Stimulated activated CD4-positive, alpha-beta T cell treated with anti-CD3 and anti-CD28 coated beads, Interleukin-4, amount 100 ng/mL, for 48 hours (primary cell): Measurements from ENCODE around the gene SLC35G1.

ENCODE experiments used
- DNase-seq, 2 donors: peaks; one replicate each; pipeline ENCODE4 v3.0.0-alpha.2; 2020; ENCODE audit warnings: low read depth in 2 of 2

Gene SLC35G1, protein sequence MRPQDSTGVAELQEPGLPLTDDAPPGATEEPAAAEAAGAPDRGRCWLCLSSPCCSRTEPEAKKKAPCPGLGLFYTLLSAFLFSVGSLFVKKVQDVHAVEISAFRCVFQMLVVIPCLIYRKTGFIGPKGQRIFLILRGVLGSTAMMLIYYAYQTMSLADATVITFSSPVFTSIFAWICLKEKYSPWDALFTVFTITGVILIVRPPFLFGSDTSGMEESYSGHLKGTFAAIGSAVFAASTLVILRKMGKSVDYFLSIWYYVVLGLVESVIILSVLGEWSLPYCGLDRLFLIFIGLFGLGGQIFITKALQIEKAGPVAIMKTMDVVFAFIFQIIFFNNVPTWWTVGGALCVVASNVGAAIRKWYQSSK

DNA sequence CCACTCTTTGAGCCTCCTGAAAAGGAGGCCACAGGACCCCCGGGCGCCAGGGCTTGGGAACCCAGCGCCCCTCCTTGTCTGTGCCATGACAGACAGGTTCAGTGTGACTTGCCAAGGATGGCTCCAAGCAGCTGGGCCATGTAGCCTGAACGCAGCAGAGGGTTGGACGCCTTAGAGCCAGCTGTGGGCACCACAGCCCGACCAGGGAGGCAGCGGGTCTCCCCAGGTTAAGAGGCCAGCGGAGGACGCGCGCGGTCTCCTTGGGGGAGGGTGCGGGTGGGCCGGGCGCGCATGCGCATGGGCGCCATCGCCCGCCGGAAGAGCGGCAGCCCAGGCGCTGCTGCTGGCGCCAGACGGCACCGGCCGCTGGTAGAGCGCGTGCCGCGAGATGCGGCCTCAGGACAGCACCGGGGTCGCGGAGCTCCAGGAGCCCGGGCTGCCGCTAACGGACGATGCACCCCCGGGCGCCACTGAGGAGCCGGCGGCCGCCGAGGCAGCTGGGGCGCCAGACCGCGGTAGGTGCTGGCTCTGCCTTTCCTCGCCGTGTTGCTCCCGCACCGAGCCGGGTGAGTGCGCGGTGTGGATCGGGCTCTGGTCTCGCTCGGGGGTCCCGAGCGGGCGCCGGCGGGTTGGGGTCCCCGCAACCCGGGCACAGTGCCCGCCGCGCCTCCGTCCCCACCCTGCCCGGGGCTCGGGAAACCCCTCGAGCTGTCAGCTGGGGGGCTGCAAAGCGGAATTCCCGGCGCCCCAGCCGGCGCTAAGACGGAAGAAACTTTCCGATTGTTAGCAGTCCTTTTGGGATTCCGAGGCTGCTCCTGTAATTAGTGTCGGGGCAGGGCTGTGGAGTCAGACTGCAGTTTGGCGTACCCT, at the start of gene SLC35G1:
SLC35G1 (plus strand) TSS at position 333 of the 870 bp plus-strand sequence; CDS start at position 389, 56 bp downstream.
- peak; percentile 59 to 62 for DNase-seq

DNA sequence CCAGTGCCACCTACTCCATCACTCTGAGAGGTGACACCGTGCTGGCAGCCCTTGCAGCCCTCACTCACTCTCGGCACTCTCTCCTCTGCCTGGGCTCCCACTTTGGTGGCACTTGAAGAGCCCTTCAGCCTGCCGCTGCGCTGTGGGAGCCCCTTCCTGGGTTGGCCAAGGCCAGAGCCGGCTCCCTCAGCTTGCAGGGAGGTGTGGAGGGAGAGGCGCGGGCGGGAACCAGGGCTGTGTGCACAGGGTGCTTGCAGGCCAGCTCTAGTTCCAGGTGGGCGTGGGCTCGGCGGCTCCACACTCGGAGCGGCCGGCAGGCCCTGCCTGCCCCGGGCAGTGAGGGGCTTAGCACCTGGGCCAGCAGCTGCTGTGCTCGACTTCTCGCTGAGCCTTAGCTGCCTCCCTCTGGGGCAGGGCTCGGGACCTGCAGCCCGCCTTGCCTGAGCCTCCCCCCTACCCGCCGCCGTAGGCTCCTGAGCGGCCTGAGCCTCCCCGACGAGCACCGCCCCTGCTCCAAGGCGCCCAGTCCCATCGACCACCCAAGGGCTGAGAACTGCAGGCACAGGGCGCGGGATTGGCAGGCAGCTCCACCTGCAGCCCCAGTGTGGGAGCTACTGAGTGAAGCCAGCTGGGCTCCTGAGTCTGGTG, 48.7 kb upstream of the SLC35G1 start:
- no peak for DNase-seq

DNA sequence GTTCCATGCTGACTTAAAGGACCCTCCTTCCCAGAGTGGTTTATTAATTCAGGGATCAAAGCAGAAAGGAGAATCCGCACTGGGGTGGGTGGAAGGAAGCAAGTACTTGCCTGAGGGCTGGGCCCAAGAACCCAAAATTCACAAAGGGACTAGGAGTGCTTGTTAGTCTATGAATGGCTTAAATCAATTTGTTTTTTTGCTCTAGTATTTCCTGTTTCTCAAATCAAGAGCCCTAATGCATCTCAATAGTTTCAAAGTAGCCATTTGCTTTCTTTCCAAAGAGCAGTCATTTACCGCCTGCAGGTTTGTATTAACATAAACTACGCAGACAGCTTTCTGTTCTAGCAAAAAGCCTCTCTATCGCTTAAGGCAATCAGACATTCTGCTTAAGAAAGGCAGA, 44.2 kb upstream of the SLC35G1 start:
- DNase-seq: no peak

DNA sequence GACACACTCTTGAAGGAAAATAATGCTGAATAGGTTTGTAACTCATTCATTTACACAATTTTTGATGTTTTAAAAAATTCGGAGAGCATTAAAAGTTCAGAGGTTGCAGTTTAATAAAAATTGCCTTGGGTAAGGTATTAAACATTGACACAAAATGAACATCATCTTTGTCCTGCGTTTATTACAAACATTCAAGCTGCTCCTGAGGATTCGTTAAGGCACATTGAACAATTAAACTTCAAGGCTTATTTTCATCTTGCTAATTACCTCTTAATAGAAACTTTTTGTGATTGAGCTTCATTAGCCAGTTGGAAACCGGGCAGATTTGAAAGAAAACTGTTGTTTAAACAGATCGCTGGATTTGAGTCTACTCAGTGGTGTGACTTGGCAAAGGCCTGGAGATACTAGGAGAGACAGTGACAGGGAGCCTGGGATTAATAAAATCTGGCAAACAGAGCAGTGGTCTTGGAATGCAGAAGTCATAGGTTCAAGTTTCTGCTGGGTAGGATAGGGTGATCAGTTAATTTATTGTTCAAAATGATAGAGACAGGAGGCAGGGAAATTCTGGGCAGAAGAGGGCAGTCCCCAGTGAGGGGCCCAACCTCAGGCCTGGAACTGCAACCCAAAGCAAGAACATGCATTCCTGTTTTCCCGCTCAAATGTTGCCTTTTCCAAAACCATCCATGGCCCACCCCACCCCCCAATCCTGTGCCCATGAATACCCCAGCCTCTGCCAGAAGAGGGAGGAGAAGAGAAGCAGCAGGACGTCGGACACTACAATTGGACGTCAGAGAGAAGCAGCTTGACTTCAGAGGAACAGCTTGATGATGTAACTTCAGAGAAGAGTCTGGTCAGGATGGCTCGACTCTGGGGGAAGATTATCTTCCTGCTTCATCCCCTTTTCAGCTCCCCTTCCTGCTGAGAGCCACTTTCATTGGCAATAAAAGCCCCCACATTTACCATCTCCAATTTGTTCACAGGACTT, 43.5 kb upstream of the SLC35G1 start:
- DNase-seq: no peak

DNA sequence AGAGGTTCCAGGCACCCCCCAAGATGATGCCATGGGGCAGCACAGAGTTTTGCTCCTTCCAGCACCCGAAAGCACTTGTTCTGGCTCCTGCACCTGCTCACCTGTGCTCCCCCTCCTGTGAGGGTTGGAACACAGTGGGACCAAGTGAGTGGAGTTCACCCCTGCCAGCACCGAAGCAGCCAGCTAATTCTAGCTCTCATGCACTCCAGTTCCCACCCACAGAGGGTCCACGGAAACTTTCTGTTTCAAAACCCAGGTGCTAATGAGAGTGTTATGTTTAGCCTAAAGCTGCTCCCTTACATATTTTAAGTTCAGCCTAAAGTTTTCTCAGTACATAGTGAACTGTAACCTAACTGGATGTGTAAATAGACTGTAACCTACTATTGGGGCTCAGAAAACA, 42.6 kb upstream of the SLC35G1 start:
- DNase-seq: no peak

DNA sequence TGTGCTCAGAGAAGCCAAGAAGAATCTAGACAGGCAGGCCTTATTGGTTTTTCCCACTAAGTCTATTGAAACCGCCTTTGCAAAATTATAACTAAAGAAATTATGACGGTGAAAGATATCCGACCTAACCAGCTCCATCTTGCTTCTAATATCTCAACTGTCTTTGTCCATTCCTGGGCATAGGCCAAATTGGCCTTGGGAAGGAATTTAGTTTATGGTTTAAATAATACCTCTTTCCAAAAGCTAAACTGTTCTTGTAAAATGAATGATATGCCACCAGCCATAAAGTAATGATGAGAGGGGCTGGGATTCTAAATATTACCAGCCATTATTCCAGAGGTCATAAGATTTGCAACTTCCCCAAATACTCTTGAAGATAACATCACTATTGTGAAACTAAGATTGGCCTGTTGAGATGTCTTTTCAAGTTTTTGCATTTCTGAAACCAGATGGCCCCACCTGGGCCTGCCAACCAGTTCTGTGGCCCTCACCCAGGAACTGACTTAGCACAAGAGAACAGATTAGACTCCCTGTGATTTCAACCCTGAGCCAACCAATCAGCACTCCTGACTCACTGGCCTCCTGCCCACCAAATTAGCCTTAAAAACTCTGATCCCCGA, 41.2 kb upstream of the SLC35G1 start:
- DNase-seq: no peak

DNA sequence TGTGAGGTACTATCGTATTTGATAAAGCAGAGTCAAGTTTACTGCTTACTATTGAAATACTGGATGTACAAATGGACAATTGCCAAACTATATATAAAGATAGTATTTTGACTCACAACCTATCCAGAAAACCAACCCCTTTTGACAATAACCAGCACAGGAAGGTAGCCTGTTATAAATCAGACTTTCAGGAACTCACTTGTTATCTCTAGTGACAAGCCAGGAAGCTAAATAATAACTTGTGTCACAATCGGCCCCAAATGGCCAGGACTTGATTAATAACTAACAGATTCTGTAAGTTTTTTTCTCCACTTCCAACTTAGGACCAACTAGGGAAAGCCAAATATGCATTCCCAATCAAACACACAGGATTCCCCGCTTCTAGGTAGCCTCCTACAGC, 38.8 kb upstream of the SLC35G1 start:
- no peak for DNase-seq

DNA sequence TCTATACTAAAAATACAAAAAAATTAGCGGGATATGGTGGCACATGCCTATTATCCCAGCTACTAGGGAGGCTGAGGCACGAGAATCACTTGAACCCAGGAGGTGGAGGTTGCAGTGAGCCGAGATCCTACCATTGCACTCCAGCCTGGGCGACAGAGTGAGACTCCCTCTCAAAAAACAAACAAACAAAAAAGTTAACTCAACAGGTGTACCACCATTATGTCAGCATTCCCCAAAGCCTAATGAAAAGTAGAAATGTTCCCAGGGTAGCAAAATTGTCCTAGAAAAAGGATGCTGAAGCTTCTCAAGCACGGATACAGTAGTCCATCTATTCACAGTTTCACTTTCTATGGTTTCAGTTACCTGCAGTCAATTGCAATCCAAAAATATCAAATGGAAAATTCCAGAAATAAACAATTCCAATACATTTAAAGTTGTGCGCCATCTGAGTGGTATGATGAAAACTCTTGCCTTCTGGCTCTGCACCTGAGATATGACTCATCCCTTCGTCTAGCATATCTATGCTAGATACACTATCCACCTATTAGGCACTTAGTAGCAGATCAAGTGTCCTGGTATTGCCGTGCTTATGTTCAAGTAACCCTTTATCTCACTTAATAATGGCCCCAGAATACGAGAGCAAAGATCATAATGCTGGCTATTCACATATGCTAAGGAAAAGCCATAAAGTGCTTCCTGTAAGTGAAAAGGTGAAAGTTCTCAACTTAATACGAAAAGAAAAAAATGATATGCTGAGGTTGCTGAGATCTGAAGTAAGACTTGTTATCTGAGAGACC, 37.2 kb upstream of the SLC35G1 start:
- no peak for DNase-seq

DNA sequence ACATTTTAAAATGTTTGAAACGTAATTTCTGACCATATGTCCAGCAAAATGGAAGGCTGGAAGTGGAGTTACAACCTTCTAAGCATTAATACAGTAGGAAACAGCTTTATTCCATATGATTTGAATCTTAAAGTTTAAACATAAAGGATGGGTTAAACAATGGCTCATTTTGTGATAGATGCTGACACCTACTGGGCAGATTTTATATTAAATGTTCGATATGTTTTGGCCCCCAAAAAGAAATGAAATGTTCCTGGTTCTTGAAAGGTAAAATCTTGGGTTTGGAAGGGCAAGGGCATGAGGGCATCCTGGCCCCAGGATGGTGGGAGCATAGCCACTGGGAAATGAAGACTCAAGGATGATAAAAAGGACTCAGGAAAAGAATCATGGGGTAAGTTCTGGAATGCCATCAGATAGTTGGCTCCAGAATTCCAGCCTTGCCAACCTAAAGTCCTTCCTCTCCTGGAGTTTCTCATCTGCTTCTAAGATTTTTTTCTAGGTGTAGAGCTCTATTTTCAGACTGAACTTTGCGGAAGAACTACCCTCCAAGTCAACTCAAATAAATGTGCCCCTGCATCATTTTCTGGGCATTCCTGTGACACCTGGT, 34.6 kb upstream of the SLC35G1 start:
- no peak for DNase-seq

DNA sequence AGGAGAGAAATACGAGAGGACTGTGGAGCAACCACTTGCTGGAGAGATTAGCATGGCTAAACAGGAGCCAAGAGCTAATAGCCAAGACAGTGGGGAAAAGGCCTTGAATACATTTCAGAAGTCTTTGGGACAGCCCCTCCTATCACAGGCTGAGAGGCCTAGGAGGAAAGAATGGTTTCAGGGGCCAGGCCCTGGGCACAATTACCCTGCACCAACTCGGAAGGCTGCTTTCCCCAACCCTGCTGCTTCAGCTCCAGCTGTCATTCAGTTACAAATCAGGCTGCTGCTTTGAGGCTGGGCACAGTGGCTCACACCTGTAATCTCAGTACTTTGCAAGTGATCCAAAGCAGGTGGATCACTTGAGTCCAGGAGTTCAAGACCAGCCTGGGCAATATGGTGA, 32.0 kb upstream of the SLC35G1 start:
- no peak for DNase-seq

DNA sequence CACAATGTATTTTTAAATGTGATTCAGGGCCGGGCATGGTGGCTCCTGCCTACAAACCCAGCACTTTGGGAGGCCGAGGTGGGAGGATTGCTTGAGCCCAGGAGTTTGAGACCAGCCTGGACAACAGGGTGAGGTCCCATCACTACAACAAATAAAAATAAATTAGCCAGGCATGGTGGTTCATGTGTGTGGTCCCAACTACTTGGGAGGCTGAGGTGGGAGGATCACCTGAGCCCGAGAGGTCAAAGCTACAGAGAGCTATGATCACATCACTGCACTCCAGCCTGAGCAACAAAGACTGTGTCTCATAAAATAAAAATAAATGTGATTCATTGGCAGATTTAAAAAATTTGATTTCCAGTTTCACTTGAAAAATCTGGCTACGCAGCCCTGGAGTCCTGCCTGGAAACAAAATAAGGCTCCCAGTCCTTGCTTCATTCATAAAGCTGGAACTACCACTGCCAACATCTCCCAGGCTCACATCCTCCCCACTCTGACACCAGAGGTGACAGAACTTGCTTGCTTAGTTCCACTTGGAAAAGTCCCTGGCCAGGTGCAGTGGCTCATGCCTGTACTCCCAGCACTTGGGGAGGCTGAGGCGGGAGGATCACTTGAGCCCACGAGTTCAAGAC, 27.9 kb upstream of the SLC35G1 start:
- DNase-seq: no peak

DNA sequence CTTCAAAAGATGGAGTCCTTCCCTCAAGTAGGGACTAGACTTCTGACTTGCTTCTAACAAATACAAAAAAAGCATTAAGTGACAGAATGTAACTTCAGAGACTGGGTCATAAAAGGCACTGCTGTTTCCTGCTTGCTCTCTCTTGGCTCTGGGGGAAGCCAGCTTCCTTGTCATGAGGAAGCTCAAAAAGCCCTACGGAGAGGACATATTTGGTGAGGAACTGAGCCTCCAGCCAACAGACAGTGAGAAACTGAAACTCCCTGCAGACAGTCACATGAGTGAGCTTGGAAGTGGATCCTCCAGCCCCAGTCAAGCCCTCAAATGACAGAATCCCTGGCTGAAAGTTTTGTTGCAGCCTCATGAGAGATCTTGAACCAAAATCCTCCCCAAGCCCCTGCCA, 26.3 kb upstream of the SLC35G1 start:
- DNase-seq: no peak

DNA sequence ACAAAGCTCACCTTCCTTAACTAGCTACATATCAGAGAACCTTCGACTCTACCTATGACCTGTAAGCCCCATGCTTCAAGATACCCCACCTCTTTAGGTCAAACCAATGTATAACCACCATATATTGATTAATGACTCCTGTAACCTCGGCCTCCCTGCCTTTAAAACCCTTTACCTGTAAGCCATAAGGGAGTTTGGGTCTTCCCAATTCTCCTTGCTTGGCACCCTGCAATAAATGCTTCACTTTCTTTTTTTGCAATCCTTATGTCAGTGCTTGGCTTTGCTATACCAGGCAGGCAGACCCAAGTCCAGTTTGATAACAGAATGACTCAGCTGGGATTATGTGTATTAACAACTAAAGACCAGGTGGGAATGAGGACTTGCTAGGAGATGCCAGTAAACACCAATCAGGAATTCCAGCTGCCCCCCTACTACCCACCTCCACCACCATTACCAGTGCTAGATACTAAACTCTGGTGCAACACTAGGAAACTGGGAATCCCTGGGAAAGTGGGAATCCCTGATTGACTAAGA, 22.0 kb upstream of the SLC35G1 start:
- no peak for DNase-seq

DNA sequence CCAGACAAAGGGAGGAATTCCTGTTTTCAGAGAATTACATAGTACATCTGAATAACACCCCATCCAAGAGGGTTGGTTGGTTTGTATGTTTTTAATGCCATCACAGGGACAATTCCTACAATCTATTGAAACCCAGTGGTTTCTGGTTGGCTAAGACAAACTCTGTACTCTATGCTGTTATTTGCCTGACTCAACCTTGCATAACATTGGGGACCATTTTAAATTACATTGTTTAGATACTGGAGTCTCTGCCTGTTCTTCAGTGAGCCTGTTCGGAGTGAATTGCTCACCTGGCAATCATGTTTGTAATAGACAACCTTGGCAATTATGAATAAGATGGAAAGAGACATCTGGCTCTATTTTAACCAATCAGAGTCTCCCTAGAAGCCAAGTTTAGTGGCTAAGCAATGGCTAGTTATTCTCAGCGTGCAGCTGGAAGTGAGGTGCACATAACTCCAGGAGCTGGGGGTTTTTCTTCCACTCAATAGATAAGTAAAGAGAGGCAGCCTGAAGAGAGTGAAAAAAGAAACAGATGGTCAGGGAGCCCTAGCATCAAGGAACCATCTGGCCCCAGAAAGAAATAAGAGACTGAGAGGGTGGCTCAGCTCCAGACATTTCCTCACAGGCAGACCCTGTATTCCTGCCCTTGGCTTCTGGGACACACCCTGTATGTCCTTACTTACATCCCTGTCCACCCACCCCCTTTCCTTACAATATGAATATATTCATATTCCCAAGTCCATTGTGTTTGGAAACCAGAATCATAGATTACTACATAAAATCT, 21.2 kb upstream of the SLC35G1 start:
- DNase-seq: no peak

DNA sequence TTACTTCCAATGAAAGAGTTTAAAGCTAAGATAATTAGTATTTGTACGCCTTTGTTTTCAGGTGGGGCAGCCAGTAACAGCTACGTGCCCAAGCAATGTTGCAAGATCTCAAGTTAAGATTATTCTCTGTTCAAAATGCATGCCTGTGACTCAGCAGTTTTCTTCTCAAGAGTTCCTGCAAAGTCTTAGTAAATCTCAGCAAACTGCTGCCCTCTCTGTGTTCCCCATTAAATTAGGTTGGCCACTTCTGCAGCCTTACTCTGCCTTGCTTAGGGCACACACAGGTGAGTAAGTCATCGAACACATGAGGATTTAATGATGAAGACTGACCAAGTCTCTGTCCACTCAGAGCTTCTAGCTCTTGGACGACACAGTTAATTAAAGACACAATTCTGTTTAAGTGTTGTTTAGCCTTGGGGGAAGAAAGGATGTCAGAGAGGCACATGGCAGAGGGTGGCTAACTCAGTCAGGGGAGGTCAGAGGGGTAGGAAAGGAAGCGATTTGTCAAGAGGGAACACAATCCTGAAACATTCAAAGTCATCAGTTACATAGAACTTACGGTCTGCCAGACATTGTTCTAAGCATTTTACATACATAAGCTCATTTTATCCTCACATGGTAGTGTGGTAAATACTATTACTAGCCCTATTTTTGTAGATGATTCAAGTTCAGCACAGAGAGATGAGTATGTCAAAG, 20.2 kb upstream of the SLC35G1 start:
- no peak for DNase-seq

DNA sequence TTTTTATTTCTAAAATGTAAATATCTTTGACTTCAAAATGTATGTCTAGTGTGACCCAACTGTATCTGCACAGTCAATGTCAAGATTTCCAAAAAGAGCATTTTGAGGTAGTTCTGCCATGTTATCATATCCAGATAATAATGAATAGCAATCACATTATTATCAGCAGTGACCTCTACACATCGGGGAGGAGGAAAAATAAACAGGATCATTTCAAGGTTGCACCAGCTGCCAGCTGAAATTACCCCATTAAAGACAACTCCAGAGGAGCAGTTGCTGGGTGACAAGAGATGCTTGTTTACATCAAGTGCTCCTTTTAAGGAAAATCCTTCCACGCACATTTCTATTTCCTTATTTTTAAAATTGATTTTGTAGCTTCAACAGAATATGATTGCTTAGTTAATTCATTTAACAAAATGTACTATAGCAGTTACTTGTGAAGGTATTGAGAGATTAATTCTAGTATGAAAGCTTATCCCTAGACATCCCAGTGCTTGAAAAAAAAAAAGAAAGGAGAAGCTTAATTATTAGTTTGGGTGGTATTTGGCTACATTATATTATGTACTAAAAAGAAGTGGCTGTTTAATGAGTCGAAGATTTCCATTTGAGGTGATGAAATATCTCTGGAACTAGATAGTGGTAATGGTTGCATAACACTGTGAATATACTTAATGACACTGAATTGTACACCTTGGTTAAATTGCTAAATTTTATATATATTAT, 19.3 kb upstream of the SLC35G1 start:
- DNase-seq: no peak

DNA sequence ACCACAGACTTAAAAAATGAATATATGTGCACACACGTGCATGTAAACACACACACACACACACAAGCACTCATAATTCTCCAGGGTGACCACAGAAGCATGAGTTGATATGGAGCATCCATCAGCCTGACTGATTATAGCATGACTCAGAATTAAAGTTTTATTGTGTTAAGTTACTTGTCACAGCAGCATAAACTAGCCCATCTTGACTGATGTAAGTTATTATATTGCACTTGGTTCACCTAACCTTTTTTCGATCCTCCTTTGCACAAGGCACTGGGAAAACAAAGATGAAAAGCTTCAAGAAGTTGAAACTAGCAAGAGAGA, 18.8 kb upstream of the SLC35G1 start:
- DNase-seq: no peak
